Kidney (tissue), 14 donors: ENCODE measurements around the gene LEKR1. TPM values are rescaled to one million over a fixed set of nuclear protein-coding genes. Genes with fewer than 3 reads are reported as not detected.
"Not testable (repeated sequence)": the region's sequence is repeated elsewhere in the genome, so short reads cannot be mapped to it uniquely, and the experiment has no call there.

Source experiments
- DNase-seq, 5 donors: peaks; one replicate each; pipeline ENCODE4 v3.0.0-alpha.2; 2013 to 2020
- FAIRE-seq: peaks from 2 replicates; lab custom pipeline; 2012; peaks lifted over from hg19 to GRCh38; lab: Jason Lieb, UNC
- H3K27ac ChIP-seq, 2 donors: one replicate each; pipeline ENCODE4 v1.7.0; 2013; ENCODE audit warnings: low read depth in 2 of 2, low read length in 2 of 2, inconsistent platforms in 1 of 2
- H3K27me3 ChIP-seq: one replicate; pipeline ENCODE4 v1.7.1; 2013; ENCODE audit warnings: low read length, inconsistent platforms; ENCODE audit not compliant: control insufficient read depth, insufficient read depth
- H3K36me3 ChIP-seq, 3 donors: one replicate each; pipeline versions ENCODE4 v1.7.0 to v1.7.1; 2013; ENCODE audit warnings: low read length in 3 of 3, control low read depth in 1 of 3, inconsistent platforms in 1 of 3; ENCODE audit not compliant: insufficient read depth in 3 of 3, control insufficient read depth in 2 of 3
- H3K4me1 ChIP-seq, 3 donors: one replicate each; pipeline versions ENCODE4 v1.7.0 to v1.7.1; 2013; ENCODE audit warnings: low read length in 3 of 3, inconsistent platforms in 1 of 3, low read depth in 1 of 3; ENCODE audit not compliant: control insufficient read depth in 2 of 3, insufficient read depth in 2 of 3
- H3K4me3 ChIP-seq, 3 donors: one replicate each; pipeline versions ENCODE4 v1.7.0 to v1.8.1; 2013; ENCODE audit warnings: low read length in 3 of 3, control low read depth in 1 of 3, inconsistent platforms in 1 of 3
- H3K9ac ChIP-seq, 3 donors: one replicate each; pipeline versions ENCODE4 v1.7.0 to v1.7.1; 2013; ENCODE audit warnings: low read length in 3 of 3, control low read depth in 1 of 3, inconsistent platforms in 1 of 3
- H3K9me3 ChIP-seq, 3 donors: one replicate each; pipeline versions ENCODE4 v1.7.0 to v1.7.1; 2013; ENCODE audit warnings: low read length in 3 of 3, control low read depth in 1 of 3, inconsistent platforms in 1 of 3; ENCODE audit not compliant: control insufficient read depth in 2 of 3, insufficient read depth in 1 of 3
- intact Hi-C: fragments of 100-400 bp; cut with DNase I; formaldehyde crosslinking; loops from one replicate; pipeline ENCODE4 v1.11.1; 2022
- polyA plus RNA-seq: library from polyadenylated mRNA; stranded (reverse); fragments of 350-450 nt; fragmentation: Illumina TruSeq; extraction: RNeasy Lipid Tissue Mini Kit (QIAGEN cat#74804); gene quantifications from one replicate; pipeline ENCODE4 v1.2.3, GENCODE V29; 2014; ENCODE audit warnings: low read depth, low replicate concordance; ENCODE audit not compliant: insufficient read depth
- total RNA-seq: library from RNA; stranded (reverse); fragmentation: NEBNext Ultra II Directional; extraction: Animal tissue kit (Norgen Biotek cat#: 25700); gene quantifications from one replicate; pipeline ENCODE4 v1.2.1, GENCODE V29; 2021
- TF ChIP-seq, protein P1 (sequence below): IDR thresholded peaks from 3 replicates; pipeline ENCODE4 v1.5.1; 2012; ENCODE audit warnings: mild to moderate bottlenecking, moderate library complexity, borderline replicate concordance; ENCODE audit not compliant: insufficient read depth; ENCODE audit errors: extremely low read depth
- donor health status: control.
- donor health status: control.
- donor health status: control.
- donor health status: control.
- donor health status: control.
- donor health status: DM: yes; HTN: yes; CAD: no.
- donor health status: Normal renal cell carcinoma (clear cell type).

LEKR1 gene
- total and polyA plus RNA-seq, 2 donors from 2014 or later: 1.6 to 1.8 TPM

- intact Hi-C loops: no loop called here
- no peaks in the 10 kb centered on the region for H3K27me3 ChIP-seq
- no peaks in the 10 kb centered on the region for H3K36me3 ChIP-seq
- no peak overlapping the region for H3K27ac ChIP-seq
- DNase-seq (no peak), FAIRE-seq (no peak)
- H3K4me3 ChIP-seq: no peak overlapping the region
- H3K9ac ChIP-seq: no peak overlapping the region
- TF ChIP-seq, protein P1, sequence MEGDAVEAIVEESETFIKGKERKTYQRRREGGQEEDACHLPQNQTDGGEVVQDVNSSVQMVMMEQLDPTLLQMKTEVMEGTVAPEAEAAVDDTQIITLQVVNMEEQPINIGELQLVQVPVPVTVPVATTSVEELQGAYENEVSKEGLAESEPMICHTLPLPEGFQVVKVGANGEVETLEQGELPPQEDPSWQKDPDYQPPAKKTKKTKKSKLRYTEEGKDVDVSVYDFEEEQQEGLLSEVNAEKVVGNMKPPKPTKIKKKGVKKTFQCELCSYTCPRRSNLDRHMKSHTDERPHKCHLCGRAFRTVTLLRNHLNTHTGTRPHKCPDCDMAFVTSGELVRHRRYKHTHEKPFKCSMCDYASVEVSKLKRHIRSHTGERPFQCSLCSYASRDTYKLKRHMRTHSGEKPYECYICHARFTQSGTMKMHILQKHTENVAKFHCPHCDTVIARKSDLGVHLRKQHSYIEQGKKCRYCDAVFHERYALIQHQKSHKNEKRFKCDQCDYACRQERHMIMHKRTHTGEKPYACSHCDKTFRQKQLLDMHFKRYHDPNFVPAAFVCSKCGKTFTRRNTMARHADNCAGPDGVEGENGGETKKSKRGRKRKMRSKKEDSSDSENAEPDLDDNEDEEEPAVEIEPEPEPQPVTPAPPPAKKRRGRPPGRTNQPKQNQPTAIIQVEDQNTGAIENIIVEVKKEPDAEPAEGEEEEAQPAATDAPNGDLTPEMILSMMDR: no peak
- H3K9me3 ChIP-seq: no peaks in the 10 kb centered on the region
- H3K4me1 ChIP-seq: no peaks in the 10 kb centered on the region
Measured at GRCh38 chr3:156888176-156888575, 62.0 kb downstream of the LEKR1 start.

GRCh38 chr3:156888576-156888975, 62.4 kb downstream of the LEKR1 start:
- TF ChIP-seq, protein P1: no peak
- intact Hi-C loops: no loop called here
- Histone ChIP-seq H3K4me1 (no peaks in the 10 kb centered on the region), H3K9me3 (no peaks in the 10 kb centered on the region), H3K4me3 (no peak overlapping the region), H3K36me3 (no peaks in the 10 kb centered on the region), H3K27me3 (no peaks in the 10 kb centered on the region), H3K9ac (no peak overlapping the region), H3K27ac (no peak overlapping the region)
- no peak for FAIRE-seq
- no peak for DNase-seq

- no peaks in the 10 kb centered on the region for H3K4me1 ChIP-seq
- H3K9ac ChIP-seq: no peak overlapping the region
- TF ChIP-seq, protein P1: no peak
- no peaks in the 10 kb centered on the region for H3K27me3 ChIP-seq
- H3K36me3 ChIP-seq: no peaks in the 10 kb centered on the region
- intact Hi-C loops: no loop called here
- FAIRE-seq (no peak), DNase-seq (no peak)
- no peaks in the 10 kb centered on the region for H3K9me3 ChIP-seq
- no peak overlapping the region for H3K4me3 ChIP-seq
- no peak overlapping the region for H3K27ac ChIP-seq
Measured at GRCh38 chr3:156892701-156893100, 66.5 kb downstream of the LEKR1 start.

- H3K27me3 ChIP-seq, H3K9me3 ChIP-seq, H3K4me3 ChIP-seq, H3K36me3 ChIP-seq, DNase-seq, FAIRE-seq, H3K4me1 ChIP-seq, H3K9ac ChIP-seq, H3K27ac ChIP-seq, intact Hi-C loops: not testable (repeated sequence)
Measured at GRCh38 chr3:156895374-156895773, 69.2 kb downstream of the LEKR1 start.

GRCh38 chr3:156897851-156898250, 71.7 kb downstream of the LEKR1 start:
- H3K36me3 ChIP-seq, DNase-seq, H3K27me3 ChIP-seq, H3K27ac ChIP-seq, H3K4me3 ChIP-seq, FAIRE-seq, intact Hi-C loops, H3K4me1 ChIP-seq, H3K9ac ChIP-seq, H3K9me3 ChIP-seq: not testable (repeated sequence)
